Stimulated activated CD8-positive, alpha-beta memory T cell treated with anti-CD3 and anti-CD28 coated beads, Interleukin-15, amount 100 ng/mL, for 24 hours (primary cell): ENCODE measurements around the gene INVS.
"Not testable (repeated sequence)": the region's sequence is repeated elsewhere in the genome, so short reads cannot be mapped to it uniquely, and the experiment has no call there.

ENCODE experiments used
- DNase-seq: peaks from one replicate; pipeline ENCODE4 v3.0.0-alpha.2; 2020; ENCODE audit warnings: low read depth

Gene INVS

DNA sequence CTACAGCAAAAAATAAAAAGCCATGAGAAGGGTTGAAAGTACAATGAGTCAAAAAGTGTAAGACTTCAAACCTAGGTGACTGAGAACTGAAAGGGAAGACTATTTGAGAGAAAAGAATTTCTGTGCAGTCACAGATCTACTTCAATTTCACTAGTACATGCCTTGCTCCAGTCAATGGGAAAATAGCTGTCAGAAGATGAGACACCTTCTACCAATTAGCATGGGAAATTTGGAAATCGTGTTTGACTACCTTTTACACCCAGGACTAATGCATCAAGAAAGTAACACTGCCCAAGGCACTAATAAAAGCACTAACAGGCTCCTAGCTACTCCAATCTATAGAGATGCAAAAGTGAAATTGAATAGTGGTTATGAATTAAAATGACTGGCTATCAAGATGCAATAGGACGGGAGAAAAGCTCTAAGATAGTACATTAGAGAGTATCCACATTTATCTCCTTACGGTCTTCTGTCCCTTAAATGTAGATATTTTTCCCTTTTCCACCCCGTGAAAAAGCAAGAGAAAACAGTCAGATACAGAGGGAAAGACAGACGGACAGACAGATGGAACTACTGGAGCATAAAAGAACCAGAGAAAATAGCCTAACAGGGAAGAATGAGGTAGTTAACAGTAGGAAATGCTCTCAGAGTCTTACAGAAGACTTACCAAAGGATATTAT is 15.5 kb upstream of the INVS start:
- DNase-seq: no peak

DNA sequence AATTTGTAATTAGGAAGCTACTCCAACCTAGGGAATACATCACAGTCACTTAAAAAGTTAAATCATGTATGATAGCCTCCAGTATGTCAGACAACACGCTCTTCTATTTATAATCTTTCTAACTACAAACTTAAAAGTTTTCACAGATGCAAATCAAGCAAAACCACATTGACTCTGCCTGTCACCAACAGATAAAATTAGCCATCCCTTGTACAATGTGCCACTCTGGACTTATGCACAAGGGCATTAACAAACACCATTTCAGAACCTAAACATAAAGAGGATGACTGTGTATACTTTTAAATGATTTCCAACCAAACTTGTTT is 15.0 kb upstream of the INVS start:
- no peak for DNase-seq

DNA sequence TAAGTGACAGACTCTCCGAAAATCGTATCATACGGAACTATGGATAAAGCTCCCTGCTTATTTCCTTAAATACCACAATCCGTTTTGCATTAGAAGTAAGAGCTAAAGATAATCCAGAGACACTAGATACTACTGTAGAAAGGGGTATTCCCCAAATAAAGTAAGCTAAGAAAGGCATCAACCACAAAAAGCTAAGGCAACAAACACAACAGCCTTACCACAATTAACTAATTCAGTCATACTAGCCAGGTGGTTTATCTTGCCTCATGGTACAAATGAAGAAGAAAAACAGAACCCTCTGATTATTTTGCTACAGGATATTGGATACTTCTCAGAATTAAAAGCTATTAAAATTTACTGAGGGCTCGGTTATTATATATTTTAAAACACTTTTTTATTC is 14.3 kb upstream of the INVS start:
- no peak for DNase-seq

DNA sequence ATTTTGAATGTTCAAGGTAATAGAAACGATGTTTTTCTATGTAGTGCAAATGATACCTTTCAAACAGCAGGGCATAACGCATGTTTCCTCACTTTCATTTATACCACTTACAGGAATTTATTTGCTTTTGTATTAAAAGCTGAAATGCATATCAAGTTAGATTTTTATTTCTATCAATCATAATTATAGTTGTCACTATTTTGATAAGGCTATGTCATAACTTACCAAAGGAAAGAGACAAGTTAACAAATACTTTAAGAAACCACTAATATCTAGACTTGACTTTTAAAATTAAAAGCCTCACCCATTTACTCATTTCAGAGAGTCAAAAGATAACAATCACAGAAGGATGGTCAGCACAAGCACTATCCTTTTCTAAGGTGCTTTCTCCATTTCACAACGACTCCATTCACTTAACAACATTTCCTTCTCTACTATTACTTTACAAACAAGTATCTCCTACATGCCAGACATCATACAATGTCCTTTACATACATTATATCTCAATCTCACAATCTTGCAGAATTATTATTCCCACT is 12.9 kb upstream of the INVS start:
- DNase-seq: no peak

DNA sequence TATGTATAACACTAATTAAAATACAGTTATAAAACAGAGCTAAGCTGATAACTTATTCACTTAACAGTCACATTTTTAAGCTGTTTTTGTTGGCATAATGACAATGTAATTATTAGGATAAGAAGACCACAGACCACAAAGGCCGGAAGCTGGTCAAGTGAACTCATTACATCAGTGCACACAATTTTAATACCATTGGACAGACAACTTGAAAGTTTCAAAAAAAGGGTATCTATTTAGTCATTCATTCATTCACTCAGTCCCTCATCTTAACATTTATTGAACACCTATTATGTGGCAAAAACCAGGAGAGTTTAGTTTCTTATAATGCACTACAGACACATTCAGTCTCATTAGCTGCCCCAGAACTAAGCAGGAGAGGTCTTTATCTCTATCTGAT is 11.8 kb upstream of the INVS start:
- DNase-seq: no peak

DNA sequence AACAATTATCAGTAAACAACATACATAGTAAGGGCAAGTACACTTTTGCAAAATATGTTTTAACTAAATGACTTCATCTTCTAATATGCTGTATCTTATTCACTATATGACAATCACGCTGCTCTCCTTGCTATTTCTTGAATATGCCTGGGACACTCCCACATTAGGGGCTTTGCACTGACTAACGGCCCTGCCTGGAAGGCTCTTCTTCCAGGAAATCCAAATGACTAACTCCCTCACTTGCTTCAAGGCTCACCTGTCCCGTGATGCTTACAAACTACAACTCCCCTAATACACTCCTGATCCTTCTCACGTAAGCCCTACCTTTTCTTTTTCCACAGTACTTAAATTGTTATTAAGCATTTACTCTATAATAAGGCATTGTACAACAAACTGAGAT is 10.8 kb upstream of the INVS start:
- DNase-seq: no peak

DNA sequence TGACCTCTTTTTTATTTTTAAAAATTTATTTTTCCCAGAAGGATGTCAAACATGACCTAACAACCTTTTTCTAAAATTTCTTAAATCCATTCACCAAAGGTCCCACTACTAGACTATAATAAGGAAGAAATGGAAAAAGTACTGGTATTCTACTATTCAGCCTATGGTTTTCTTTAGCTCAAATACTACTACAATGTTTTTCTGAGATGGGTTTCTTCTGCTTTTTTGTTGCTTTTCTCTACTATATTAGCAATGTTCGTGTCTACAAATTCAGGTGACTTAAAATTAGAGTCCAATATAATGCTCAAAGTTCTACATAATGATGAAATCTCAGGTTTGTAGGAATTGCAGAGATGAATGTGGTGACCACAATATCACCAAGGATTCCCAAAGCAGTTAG is 8.2 kb upstream of the INVS start:
- DNase-seq: no peak

DNA sequence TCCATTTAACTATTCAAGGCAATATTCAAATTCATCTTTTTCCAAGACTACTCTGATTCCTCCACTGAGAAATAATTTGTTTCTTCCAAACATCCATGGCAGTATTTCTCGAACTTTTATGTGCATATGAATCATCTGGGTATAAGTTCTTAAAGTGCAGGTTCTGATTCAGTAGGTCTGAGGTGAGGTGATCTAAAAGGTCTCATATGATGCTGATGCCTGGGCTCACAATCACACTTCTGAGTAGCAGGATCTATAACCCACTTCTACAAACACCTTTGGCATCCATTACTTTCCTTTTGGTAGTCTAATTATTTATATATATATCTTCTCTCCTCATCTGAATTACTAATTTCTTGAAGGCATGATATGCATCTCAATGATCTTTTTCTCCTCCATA is 7.4 kb upstream of the INVS start:
- no peak for DNase-seq

DNA sequence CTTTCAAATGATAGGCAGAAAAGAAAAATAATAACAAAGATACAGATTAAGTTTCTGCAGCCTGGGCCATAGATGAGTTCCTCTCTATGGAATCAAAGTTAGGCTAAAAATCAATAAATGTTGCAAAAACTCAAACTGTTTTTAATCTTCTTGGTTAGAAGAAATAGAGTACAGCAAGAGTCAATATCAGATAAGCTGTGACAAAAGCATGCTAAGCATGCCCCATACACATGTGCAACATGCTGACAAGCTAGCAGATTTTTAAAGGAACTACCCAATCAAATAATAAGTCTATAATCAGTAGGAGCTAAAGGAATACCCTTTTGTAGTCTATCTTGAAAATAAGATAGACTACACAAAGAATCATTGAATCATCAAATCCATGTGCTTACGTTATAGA is 7.0 kb upstream of the INVS start:
- DNase-seq: no peak

DNA sequence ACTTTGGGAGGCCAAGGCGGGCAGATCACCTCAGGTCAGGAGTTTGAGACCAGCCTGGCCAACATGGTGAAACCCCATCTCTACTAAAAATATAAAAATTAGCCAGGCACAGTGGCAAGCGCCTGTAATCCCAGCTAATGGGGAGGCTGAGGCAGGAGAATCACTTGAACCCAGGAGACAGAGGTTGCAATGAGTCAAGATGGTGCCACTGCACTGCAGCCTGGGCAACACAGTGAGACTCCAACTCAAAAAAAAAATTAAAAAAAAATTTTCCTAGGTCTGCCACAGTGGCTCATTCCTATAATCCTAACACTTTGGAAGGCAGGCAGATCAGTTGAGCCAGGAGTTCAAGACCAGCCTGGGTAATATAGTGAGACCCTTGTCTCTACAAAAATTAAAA is 4.6 kb upstream of the INVS start:
- not testable (repeated sequence) for DNase-seq

DNA sequence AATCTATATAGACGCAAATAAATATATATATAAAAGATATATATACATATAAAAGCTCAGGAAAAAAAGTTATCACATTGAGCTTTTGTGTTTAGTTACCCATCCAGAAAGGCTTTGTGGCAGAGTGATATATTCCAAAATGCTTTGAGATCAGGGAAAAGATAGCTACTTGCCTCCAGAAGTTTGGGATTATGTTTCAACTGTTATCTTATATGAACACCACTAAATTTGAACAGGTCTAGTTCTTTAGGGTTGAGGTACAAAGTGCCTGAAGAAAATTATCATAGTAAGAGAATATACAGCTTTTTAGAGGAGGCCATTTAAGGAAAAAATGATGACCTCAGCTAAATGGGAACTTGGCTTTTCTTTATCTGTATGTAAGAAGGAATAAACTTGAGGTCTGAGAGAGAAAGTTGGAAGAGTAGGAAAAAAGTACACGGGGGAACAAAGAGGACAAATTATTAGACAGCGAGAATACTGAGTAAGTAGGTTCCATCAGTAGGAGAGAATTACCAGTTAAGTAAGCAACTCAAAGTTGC is 2.6 kb upstream of the INVS start:
- DNase-seq: no peak

DNA sequence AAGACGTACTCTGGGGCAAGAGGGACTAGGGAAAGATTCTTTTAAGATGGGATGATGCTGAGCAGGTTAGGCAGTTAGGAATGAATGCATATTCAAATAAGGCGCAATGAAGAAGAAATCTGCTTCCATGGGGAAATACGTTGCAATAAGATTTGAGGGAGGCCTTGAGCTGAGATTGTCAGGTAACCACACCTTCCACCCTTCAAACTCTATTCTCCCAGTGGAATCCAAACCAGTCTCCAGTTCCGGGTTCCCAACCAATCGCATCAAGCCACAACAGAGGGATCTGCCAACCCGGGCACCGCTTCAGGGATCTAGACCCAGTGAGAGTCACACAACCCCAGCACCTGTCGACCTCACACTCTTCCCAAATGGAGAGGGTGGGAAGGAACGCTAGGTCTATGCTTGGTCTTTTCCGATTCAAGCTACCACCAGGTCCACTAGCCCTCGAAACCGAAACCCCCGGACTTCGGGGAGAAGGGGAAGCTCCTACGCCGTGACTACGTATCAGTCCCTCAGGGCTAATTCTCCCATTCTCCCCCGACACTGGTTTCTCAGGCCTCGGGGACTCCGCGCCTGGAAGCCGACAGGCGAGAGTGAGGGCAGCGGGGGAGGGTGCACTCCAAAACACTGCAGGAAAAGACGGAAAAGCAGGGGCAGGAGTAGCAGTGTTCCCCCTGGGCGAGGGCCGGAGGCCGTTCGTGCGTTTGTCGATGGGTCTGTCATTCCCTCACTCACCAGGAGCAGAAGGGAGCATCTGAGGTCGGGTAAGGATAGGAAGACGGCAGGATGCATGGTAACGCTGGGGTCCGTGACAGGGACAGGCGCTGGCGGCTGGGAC is 777 bp upstream of the INVS start:
- DNase-seq: no peak

DNA sequence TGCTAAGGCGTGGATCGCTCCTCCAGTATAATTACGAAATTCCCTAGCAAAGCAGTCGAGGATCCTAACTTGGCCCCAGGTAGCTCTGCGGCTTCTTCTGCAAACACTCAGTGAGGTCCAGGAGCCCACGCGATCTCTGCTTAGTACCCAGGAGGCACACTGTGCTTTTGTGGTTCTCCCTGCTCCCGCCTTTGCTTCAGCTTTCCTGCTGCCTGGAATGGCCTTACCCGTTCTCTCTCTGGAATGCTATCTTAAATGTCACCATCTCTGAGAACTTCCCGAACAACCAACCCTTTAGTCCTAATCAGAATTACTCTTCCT is 639 bp downstream of the INVS start:
- DNase-seq: no peak

DNA sequence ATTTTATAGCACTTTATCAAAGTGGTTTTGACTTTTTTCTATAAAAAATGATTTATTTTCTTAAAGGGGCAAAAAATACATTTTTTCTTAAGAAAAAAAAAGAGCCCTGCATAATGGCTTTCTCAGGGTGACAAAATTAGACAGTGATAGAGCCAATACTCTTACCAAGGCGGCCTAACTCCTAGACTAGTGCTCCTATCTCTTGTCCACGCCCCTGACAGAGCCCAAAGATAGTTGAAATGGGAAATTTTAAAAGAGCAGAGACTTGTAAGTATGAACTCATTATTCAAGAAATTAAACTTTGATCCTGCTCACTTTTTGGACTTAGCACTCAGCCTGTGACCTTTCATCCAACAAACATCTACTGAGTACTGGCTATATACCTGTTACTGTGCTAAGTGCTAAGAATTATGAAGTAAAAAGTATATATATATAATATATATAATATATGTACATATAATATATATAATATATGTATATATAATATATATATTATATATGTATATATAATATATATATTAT is 1.2 kb downstream of the INVS start:
- DNase-seq: no peak

DNA sequence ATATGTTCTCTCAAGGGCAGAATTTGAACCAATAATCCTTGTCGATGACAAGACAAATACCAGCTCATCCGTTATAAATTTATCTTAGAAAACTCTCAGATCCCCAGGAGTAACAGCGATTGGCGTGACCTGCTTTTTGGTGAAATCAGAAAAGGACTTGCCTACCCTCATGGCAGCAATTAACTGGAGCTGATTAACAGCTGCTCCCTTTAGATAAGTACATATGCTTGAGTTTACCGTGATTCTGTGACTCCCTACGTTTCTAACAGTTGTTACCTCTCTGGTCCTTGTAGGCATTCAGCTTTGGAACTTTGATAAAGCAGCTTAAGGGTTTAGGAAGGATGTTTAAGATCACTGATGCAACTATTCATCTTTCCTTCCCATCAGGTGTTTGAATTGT is 2.6 kb downstream of the INVS start:
- DNase-seq: no peak

DNA sequence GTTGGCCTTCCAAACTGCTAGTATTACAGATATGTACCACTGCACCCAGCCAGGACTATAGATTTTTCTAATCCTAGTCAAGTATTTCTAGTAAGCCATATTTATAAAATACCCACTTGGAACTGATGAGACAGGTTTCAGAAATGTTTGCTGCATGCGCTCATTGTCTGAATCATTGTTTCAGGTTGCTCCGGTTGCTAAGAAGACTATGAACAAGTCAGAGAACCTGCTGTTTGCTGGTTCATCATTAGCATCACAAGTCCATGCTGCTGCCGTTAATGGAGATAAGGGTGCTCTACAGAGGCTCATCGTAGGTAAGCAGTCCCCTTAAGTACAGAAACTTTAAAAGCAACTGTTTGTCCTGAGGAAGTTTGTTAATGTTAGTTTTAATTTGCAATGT is 5.3 kb downstream of the INVS start:
- DNase-seq: no peak

DNA sequence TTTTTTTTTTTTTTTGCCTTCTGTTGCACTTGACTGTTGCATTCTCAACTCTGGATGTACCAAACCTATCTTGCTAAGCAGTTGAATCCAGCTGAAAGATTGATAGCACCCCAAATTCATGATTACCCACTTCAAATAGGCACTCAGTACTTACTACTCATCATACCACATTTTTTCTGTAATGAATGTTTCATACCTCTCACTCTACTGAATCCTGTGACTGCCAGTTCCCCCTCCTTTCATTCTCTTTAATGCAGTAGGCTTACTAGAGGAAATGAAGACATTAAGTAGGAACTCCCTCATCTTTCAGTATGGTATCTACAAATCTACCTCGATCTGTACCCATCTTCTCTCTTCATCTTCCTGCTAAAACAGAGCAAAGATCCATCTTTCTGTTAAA is 6.8 kb downstream of the INVS start:
- no peak for DNase-seq

DNA sequence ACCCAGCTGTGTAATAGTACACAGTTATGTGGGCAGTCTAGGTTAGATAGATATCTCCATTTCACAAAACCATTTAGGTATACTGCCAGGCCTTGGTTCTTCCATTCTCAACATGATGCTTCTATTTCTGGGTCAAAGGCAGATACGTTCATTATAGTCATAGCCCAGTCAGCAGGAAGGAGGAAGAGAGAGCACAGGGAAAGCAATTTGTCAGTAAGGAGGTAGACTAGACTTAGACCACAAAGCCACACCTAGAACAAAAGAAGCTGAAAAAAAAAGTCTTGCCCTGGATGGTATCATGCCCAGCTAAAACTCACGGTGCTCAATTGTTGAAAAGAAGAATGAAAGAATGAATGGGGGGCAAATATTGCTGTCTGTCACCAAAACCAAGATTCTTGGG is 7.6 kb downstream of the INVS start:
- DNase-seq: no peak

DNA sequence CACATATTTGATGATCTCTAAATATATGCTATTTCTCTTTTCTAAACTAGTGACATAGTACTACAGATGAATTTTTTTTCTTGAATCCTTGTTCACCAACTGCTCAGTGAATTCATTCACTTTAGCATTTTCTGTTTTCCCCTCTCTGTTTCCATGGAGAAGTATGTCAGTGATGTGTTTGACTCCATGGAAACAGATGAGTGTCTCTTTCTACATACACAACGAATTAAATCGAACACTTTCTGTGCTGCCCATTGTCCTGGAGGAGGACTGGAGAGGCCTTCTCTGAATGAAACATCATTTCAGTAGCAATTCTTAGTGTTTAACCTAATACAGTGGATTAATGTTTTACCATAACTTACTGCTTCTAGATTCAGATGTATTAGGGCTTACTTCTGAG is 9.5 kb downstream of the INVS start:
- no peak for DNase-seq

DNA sequence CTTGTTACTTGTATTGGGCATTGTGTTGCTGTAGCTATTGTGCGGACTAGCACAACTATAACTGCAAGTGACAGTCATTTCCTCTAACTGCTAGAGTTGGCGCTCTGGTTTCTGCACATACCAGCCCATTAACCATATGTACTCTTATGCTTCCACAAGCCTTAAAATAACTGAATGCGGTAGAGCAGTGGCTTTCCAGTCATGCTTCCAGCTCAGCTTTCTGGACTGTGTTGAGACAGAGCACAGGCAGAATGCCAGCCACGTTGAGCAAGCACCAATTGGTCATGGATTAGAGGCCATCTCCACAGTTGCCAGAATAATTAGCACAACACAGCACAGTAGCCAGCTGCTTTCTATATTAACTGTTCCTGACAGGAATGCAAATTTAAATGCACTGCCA is 12.2 kb downstream of the INVS start:
- no peak for DNase-seq

DNA sequence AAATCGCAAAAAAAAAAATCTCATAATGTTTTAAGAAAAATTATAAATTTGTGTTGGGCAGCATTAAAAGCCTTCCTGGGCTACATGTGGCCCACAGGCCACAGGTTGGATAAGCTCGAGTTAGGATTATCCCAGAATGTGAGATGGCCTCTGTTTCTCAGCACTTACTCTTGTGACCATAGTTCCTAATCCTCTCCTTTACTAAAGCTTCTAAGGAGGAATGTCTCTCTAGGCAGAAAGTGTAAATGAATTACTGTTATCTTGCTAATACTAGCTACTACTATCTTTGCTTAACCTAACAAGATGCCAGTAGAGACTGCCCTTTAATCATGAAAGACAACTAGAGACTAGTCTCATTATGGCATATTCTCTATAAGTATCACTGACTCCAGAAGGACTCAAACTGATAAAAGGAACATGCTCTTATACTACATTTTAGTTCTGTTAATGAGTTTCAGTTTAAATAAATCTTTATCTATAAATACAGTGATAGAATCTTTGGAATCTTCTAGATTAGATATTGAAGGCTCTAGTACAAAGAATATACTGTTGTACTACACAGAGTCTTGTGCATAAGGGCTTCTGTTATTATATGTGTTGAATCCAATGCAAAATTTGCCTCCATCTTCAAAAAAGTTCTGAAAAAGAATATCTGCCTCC is 13.8 kb downstream of the INVS start:
- DNase-seq: no peak

DNA sequence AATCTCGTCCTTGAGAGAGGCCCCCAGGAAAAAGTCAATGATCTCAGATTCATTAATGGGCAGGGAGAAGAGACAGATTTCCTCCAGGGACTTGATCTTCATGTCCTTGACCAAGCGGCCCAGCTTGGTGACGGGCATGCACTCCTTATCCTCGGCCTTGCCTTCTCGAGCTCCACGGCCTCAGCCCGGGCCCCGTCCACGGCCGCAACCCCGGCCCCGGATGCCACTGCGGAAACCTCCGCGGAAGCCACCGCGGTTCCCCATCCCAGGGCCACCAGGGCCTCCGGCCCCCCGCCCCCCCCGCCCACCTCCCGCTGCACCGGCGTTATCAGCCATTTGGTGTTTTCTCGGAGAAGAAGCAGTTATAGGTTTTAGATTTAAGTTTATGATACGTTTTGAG is 18.3 kb downstream of the INVS start:
- no peak for DNase-seq

DNA sequence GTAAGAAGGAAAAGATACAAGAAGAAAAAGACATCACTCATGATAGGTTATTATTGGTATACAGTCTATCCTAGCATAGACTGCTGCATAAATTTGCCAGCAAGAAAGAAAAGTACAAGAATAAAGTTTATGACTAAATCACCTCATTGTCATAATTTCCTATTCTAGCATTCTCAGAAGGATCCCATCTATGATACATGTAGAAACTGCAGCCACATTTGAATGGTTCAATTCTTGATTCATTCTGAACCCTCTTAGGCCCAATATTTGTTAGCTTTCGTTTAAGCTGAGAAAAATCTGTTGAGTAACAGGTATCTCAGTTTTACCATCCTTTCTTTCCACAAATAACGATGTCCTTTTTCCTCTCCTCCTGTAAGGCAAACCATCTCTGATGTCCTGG is 21.2 kb downstream of the INVS start:
- no peak for DNase-seq
